Lung microvascular endothelial cell (primary cell): Measurements from ENCODE around the gene ADGRG2. TPM values are rescaled to one million over a fixed set of nuclear protein-coding genes. Genes with fewer than 3 reads are reported as not detected.
"Not testable (repeated sequence)": the region's sequence is repeated elsewhere in the genome, so short reads cannot be mapped to it uniquely, and the experiment has no call there.

Experiments used
- DNase-seq, 2 donors: peaks; one replicate each; pipeline versions ENCODE4 v3.0.0 to v3.0.0-alpha.2; 2010; ENCODE audit warnings: low read depth in 2 of 2
- total RNA-seq: library from RNA; depleted of rRNA; stranded (reverse); fragments of >200 nt; gene quantifications from 2 replicates; pipeline ENCODE4 v1.2.1, GENCODE V29; 2014

Gene ADGRG2
- total RNA-seq, 1 donor from 2014 or later = not detected

DNA sequence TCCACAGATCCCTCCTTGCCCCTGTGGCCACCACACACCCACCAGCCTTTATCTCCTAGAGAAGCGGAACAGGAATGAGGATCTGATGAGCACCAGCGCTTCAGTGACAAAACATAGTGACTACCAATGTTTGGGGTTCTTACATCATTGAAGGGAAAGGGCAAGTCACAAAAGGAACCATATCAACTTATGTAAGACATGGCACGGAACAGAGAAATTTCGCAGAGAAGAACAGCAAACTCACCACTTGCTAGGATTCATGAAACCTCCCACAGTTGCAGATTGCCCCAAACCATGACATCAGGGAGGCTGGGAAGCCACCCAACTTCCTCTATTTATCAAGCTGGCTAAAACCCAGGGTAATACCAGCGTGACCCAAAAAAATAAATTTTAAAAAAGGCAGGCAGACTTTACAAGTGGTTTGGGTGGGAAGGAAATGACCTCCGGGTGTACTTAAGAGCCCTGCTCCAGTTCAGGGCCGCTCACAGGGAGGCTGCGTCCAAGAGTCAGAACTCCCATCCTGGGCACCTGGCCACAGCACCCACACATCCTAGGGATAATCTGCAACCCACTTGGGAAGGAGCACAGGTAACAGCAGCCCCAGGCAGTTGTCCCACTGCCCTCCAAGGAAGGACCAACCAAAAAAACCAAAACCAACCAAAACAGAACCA lies 36.0 kb downstream of the ADGRG2 start:
- DNase-seq = no peak

DNA sequence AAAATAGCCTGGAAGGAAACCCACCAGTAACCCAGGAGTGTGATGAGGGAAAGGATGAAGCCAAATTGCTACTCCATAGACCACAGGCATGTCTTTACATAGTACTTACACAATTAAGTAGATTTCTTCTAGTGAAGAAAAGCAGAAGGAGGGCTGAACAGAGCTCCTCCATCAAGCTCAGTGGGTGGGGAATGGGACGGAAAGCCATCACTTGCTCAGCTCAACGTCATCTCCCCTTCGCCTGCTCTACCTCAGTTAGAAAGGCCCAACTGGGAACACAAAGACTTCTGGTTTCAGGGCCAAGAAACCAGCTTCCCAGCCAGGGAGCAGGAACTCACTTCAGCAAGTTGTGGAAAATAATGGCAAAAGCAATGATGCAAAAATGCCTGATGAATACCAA lies 36.6 kb downstream of the ADGRG2 start:
- no peak for DNase-seq

DNA sequence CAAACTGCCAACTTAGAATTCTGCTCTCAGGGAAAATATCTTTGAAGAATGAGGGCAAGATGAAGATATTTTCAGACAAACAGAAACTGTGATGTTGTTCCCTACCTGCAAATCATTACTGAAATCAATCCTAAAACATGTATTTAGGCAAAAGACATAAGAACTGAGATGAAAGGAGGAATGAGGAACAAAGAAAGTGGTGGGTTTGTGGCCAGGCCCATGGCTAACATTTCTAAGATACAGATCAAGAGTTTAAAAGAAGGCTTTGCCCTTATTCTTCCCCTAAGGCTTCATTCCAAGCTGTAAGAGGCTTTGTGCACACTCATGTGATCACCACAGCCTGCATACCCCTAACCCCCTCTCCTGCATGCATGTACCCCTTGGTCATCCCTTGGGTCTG lies 46.5 kb downstream of the ADGRG2 start:
- no peak for DNase-seq

DNA sequence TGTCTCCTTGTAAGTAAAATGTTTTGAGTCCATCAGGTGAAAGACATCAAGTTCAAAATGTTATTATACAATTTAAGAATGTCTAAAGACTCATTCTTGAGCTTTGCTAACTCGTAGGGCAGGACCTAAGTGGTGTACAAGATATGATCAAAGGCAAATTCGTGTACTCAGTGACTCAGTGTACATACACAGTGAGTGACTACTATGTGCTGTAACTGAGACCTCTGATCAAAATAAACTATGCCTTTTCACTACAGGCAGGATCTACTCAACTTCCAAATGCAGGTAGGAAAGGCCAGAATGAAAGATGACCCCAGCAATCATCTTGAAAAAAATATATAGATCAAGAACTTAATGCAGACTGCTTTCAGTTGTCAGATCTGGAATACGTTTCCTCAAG lies 49.9 kb downstream of the ADGRG2 start:
- no peak for DNase-seq

DNA sequence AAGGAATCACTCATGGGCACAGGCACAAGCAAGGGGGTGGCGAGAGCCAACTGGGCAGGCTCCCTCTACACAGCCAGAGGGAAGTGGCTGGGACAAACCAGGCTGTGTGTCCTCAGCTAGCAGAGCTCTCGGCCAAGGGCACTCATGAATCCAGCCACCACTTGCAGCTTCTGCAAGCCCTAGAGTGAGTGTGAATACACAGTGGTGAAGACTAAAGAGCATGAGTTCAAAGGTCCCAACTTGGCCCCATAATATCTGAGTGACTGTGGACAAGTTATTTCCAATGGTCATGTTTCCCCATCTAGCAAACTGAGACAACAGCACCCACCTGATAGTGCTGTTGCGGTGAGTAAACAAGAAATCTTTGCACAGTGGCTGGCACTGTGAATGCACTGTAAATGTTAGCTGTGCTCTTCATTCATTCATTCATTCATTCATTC lies 51.7 kb downstream of the ADGRG2 start:
- no peak for DNase-seq

DNA sequence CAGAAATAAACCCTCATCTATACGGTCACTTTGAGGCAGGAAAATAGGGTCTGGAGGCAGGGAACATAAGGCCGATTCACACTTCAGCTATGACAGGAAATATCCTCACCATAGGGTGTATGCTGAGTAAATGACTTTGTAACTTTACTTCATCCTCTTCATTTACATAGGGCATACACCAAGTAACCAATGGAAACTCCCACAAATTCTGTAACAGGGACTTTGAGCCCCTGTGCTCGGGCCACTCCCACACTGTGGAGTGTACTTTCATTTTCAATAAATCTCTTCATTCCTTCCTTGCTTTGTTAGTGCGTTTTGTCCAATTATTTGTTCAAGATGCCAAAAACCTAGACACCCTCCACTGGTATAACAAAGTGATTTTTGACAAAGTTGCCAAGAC lies 55.3 kb downstream of the ADGRG2 start:
- not testable (repeated sequence) for DNase-seq

DNA sequence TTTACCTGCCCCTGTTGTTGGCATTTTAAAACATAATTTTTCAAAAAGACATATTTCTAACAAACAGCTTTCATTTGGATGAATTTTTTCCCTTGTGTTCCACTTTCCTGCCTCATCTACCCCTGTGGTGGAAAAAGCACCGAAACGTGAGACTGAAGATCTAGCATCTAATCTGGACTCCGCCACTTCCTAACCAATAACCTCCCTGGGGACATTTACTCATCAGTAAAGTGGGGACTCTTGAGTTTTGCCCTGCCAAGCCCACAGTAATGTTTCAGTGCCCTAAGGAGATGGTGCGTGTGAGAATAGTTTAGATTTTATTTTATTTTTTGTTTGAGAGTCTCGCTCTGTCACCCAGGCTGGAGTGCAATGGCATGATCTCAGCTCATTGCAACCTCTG lies 56.7 kb downstream of the ADGRG2 start:
- no peak for DNase-seq

DNA sequence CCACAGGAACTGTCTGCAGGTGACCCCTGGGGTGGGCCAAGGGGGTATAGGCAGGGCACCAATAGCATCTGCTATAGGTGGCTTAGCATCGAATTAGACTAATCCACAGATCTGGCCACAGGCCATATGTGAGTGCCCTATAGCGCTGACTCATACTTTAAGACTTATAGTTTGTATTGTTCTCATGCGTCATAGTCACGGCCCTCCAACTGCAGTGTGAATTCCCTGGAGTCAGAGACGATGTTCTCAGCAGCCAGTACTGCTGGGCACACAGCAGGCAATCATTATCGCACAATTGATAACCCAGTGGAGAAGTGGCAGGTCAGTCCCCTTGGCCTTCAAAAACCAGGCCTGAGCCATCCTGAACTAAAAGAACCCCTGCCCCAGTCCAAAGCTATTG lies 58.1 kb downstream of the ADGRG2 start:
- peak in 1 of 2 donors; percentile 7 for DNase-seq

DNA sequence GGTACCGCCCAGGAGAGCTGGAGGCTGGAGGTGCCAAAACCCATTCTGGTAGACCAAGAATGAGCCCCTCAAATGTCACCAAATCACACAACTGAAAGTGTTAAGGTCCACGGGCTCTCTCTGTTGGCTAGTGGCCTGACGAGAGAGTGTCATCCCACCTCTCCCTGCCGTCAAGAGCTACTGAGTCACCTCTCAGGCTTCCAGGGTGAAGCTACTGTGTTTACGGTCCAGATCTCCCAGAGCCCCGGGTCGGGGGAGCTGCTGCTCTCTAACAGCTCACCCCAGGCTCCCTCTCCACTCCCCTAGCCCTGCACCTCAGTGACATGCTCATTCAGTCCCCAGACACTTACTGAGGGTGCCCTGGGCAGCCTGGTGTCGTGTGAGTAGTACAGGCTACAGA lies 59.2 kb downstream of the ADGRG2 start:
- DNase-seq = no peak

DNA sequence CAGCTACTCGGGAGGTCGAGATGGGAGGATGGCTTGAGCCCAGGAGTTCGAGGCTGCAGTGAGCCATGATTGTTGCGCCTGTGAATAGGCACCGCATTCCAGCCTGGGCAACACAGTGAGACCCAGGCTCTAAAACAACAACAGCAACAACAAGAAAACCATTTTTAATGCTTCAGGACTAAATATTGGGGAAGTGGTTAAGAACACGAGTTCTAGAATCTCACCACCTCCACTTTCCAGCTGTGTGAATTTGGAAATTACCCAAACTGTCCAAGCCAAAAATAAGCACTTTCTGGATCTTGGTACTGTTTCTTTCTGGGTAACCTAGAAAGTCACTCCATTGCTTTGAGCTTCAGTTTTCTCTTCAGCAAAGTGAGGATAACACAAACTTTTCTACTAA lies 63.2 kb downstream of the ADGRG2 start:
- no peak for DNase-seq

DNA sequence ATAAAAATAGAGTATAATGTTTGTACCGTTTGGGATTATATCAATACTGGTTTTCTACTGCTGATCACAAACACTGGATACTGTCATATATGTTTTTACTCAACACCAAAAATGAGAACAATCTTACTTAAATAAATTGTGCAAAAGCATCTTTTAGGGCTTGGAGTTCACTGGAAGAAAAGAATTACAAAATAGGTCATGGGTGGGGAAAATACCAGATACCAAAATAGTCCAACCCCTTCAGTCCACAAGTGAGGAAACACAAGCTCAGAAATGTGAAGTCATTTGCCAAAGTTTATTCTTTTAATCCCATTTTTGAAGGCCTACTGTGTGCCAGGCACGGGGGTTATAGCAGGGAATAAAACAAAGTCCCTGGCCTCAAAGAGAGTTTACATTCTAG lies 64.4 kb downstream of the ADGRG2 start:
- DNase-seq = no peak

DNA sequence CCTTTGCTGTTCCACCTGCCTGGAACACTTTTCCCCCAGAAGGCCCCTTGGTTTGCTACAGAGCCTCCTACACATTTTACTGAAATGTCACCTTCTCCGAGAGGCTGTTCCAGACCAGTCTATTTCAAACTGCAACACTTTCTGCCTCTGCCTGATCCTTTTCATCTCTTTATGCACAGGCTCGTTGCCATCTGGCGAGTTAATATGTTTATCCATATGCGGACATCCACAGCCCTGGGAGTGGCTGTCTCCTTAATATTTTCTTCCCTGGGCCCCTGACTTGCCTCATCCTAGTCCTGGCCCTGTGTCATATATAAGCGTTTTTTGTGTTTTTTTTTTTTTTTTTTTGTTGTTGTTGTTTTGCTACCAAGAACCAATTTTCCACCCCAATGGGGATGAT lies 73.2 kb downstream of the ADGRG2 start:
- no peak for DNase-seq

DNA sequence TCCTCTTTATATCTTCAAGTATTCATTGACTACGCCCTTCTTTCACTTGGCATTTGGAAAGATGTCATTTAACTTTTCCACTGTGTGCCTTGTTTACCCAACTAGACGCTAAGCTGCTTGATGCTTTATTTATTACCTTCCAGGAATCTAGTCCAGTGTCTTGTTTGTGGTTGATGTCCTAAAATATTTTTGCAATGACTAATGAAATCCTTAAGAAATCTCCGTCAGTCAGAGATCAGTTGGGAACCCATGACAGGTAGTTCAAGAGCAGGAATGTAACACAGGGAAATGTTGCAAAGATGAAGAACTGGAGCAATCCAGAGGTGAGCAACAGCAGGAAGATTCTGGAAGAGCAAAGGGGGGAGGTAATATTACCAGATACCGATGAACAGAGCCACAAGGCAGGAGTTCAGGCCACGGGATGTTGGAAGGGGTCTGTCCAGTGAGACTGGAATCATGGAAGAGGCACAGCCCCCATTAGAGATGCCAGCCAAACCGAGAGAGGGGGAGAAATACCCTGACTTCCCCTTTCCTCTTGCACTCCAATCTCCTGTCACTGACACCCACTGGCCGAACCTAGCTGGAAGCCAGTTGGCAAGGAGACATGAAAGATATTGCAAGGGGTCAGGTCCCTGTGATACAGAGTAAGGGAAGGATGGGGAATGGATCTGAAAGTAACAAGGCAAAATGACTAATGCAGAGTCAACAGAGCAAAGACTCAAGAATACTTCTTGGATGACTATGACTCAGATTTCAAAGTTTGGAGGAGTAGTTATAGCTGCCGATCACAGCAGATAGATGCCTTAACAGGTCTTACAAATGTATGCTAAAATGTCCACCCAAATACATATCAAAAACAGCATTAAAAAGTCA lies 75.7 kb downstream of the ADGRG2 start:
- DNase-seq = no peak

DNA sequence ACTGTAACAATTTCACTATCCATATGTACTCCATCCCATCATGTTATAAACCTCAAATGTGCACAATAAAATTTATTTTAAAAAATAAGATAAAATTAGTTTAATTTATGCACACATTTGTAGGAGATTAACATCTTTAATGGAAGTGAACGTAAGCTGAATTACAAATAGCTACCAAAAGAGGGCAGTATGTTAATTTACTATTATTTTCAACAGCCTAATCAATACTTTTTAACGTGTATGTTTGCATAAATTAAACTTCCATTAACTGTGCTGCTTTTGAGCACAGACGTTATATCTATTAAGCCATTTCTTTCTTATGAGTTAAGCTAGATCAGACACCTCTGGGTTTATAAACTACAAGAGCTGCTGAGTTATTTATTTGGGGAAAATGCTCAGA lies 81.9 kb downstream of the ADGRG2 start:
- peak in 1 of 2 donors; percentile 2 for DNase-seq

DNA sequence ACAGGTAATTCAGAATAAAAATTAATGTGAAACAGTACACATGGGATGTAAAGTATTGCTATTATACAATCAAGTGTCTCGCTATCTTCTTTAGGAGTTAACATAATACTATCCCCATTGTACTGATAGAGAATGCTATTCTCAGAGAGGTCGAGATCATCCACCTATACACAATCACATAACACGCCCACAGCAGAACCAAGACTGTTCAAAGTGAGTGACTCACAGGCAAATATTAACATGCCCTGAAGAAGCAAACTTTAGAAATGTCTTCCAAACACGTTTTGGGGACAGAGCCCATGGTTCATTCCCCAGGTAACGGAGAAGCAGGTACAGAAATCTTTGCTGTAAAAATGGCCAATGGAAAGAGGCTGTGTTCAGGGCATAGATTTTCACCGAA lies 88.2 kb downstream of the ADGRG2 start:
- no peak for DNase-seq

DNA sequence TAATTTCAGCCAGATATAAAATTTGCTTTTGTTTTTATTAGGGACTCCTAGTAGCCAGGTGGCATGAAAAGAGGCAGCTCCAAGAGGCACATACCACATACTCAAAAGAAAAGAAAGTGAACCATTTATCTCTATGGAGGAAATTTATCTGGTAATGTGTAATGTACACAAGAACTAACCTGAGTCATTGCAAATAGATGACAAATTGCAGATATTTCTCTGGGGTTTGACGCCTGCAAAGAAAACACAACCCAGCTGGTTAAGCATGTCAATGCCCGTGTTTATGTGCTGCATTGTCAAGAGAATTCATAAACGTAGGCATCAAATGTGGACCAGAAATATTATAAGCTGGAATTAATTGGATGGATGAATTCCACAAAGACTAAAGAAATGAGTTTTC lies 91.5 kb downstream of the ADGRG2 start:
- no peak for DNase-seq

DNA sequence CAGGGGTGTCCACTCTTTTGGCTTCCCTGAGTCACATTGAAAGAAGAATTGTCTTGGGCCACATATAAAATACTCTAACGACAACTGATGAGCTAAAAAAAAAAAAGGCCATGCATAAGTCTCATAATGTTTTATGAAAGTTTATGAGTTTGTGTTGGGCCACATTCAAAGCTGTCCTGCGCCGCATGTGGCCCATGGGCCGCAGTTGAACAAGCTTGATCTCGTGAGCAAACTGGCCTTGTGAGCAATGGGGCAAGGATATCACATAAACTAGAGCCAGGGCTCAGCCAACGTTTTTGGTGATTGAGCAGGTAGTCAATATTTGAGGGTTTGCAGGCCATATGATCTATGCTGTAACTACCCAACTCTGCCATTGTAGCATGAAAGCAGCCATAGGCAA lies 93.7 kb downstream of the ADGRG2 start:
- DNase-seq = no peak

DNA sequence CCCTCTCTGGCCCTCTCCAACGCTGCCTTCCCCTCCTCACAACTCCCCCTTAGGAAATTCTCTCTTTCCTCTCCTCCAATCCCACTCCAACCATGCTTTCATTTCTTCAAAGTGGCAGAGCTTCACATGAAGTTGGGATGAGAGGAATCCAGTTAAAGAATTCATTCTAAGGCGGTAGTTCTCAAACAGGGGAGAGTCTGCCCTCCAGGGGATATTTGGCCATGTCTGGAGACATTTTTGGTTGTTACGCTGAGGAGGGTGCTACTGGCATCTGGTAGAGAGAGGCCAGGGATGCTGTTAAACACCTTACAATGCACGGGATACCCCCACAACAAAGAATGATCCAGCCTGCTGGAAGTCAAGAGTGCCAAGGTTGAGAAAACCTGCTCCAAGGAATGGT lies 97.9 kb downstream of the ADGRG2 start:
- no peak for DNase-seq

DNA sequence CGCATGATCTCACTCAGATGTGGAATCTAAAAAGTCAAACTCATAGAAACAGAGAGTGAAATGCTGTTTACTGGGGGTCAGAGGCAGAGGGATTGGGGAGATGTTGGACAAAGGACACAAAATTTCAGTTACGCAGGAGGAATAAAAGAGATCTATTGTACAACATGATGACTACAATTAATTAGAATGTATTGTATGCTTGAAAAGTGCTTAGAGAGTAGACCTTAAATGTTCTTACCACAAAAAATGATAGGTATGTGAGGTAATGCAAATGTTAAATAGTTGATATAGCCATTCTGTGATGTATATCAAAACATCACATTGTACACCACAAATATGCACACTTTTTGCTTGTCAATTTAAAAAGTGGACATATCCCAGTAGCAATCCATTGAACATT lies 102.3 kb downstream of the ADGRG2 start:
- DNase-seq = no peak

DNA sequence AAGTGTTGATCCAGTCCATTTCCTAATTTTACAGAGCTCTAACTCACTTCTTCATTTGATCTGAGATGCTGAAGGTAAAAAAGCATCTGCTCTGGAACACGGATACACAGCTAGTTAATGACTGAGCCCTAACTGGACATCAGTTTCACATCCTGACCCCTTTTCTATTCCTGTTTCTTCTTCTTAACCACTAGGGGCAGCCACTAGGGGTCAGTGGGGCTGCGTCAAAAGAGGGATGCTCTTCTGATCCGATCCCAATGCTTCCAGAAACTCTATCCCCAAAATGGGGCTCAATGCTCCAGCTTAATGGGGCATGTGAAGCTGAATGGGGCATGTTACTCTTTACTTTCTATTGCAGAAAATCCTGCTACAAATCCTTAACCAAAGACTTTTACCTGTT lies 105.0 kb downstream of the ADGRG2 start:
- DNase-seq = peak; percentile 16 to 17

DNA sequence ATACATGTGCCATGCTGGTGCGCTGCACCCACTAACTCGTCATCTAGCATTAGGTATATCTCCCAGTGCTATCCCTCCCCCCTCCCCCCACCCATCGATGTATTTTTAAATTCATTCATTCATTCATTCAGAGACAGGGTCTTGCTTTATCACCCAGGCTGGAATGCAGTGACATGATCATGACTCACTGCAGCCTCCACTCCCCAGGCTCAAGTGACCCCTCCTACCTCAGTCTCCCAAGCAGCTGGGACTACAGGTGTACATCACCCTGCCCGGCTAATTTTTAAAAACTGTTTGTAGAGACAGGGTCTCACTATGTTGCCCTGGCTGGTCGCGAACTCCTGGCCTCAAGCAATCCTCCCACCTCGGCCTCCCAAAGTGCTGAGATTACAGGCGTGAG lies 105.7 kb downstream of the ADGRG2 start:
- not testable (repeated sequence) for DNase-seq

DNA sequence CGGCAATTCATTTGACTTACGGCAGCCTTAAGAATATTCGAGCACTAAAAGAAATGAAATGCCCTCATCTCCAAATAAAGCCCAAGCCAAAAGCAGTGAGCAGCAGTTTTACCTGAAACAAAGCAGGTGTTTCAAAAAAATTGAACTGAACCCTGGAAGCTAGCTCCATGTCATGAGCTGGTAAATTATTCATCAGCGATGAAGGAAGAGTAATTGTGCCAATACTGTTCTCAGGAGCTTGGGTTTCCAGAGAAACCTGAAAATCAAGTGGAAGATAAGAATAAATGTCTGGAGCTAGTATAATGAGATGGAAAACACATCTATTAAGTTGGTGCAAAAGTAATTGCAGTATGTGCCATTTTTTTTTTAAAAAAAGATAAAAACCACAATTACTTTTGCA lies 114.4 kb downstream of the ADGRG2 start:
- DNase-seq = no peak

DNA sequence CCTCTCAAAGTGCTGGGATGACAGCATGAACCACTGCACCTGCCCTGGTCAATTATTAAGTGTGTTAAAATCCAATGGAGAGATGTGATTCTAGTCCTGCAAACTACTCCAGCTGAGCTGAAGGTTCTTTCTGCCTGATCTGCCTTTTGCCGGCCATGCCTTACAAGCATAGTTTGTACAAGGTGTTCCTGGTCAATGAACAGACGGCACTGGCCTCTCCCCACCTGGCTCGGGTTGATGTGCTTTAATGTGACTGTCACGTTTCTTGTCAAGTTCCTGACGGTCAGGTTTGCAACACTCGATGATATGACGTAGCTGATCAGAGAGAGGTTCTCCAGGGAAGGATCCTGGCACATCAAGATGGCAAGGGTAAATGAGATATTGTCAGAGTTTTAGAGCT lies 115.3 kb downstream of the ADGRG2 start:
- no peak for DNase-seq
